NOMO-1 treated with DMSO at 0.1 percent for 48 hours (cell line): ENCODE data around the gene COL6A1.
"Not testable (repeated sequence)": the region's sequence is repeated elsewhere in the genome, so short reads cannot be mapped to it uniquely, and the experiment has no call there.

Experiments used
- DNase-seq: peaks from one replicate; lab custom pipeline; 2025; ENCODE audit not compliant: unreplicated experiment; lab: John Stamatoyannopoulos, UW

Gene COL6A1

DNA sequence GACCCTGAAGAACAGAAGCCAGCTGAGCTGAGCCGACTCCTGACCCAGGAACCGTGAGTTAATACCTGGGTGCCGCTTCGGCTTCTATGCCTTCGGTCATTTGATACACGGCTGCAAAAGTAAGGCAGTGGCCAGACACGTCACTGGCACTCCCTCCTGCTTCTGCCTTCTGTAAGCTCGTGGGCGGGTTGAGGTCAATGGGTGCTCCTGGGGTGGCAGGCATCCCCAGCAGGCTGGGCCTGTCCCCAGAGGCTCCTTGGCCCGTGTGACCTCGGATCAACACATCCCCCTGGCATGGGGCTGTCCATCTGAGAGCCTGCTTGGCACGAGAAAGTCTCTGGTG is 35.7 kb upstream of the COL6A1 start:
- no peak for DNase-seq

- DNase-seq: no peak
Observed at GRCh38 chr21:45947296-45947695, 34.3 kb upstream of the COL6A1 start.

GRCh38 chr21:45947716-45948255 is 33.8 kb upstream of the COL6A1 start:
- DNase-seq: no peak

- DNase-seq: no peak
Observed at GRCh38 chr21:45948576-45949141, 32.9 kb upstream of the COL6A1 start.

GRCh38 chr21:45949928-45950739 is 31.4 kb upstream of the COL6A1 start:
- no peak for DNase-seq

GRCh38 chr21:45950740-45951515 is 30.6 kb upstream of the COL6A1 start:
- DNase-seq: no peak

- no peak for DNase-seq
Observed at GRCh38 chr21:45951676-45952075, 29.9 kb upstream of the COL6A1 start.

GRCh38 chr21:45952527-45952926 is 29.0 kb upstream of the COL6A1 start:
- not testable (repeated sequence) for DNase-seq

DNA sequence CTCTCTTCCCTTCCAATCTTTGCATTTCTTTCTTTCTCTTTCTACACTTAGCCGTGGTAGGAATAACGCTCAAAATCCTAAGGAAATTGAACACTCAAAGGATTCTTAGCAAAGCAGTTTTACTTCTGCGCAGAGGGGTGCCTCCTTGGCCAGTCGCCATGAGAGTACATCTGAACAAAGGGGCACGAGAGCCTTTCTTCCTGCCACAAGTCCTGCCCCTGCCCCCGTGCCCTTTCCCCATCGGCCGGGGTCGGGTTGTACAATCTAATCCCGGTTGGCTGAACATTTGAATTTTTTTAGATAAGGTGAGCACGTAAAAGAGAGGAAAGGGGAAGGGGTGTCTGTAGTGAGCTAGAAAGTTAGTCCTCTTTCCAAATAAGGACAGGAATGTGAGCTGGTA is 28.6 kb upstream of the COL6A1 start:
- no peak for DNase-seq

DNA sequence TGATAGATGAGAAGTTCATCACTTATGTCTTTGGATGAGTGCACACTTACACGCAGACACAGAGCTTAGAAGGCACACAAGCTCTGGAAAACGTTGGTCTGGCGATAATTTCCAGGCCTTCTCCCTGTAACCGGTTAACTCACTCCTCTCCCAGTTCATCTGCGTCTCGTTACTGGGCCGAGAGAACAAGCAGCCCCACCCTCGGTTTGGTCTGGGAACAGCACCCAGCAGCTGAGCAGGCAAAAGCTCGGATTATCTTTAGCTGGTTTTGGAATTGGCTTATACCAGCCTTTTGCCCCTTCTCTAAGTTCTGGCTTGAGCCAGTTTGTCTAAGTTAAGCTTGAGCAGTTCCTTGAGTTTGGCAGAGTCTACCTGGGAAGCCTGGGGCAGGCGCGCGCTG is 27.3 kb upstream of the COL6A1 start:
- no peak for DNase-seq

- no peak for DNase-seq
Observed at GRCh38 chr21:45954921-45955320, 26.6 kb upstream of the COL6A1 start.

GRCh38 chr21:45957551-45957950 is 24.0 kb upstream of the COL6A1 start:
- DNase-seq: no peak

- no peak for DNase-seq
Observed at GRCh38 chr21:45957981-45958600, 23.5 kb upstream of the COL6A1 start.

- no peak for DNase-seq
Observed at GRCh38 chr21:45959182-45959581, 22.4 kb upstream of the COL6A1 start.

DNA sequence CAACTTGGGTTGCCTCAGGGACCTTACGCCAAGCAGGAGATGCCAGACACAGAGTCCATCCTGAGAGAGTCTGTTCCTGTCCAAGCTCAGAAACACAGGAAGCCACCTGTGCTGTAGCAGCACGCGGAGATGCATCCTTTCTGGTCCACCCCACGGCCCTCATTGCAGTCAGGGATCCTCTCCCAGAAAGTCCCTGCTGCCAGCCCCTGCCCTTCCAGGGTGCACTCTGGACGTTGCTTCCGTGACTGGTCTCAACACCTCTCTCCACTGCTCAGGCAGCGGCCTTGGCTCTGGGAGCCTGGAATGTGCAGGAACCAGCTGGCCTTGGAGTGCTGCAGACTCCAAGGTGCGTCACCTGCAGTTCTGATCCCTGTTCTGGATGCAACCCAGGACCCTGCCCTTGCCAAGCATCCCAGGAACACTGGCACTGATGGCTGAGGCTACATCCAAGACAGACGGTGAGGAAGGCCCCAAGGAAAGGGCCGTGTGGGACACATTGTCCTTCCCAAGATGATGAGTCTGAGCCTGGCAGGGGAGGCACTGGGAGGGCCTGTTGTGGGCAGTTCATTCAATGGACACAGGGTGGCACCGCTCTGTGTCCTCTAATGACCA is 21.7 kb upstream of the COL6A1 start:
- DNase-seq: no peak

GRCh38 chr21:45961408-45961807 is 20.2 kb upstream of the COL6A1 start:
- not testable (repeated sequence) for DNase-seq

DNA sequence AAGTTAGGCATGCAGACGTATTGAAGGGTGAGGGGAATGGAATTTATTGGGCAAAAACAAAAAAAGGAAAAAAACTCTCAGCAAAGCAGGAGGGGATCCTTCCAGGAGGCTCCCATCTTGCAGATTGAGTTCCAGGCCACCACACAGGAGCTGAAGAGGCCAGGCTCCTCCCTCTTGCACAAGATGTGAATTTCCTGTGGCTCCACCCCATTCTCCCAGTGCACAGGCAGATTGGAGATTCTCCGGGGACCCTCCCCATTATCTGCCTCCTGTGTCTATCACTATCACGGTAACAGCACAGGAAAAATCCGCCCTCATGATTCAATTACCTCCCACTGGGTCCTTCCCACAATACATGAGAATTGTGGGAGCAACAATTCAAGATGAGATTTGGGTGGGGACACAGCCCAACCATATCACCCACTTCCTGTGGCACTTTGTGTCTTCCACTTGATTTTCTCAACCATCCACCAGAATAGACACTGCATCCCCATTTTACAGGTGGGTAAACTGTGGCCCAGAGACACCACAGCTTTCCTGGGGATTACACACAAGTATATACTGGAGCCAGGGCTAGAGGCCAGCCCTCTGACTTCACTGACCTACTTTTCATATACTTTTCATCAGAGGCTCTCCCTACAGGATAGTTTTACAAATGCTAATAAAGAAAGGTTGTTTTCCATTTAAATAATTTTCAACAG is 18.9 kb upstream of the COL6A1 start:
- DNase-seq: no peak

DNA sequence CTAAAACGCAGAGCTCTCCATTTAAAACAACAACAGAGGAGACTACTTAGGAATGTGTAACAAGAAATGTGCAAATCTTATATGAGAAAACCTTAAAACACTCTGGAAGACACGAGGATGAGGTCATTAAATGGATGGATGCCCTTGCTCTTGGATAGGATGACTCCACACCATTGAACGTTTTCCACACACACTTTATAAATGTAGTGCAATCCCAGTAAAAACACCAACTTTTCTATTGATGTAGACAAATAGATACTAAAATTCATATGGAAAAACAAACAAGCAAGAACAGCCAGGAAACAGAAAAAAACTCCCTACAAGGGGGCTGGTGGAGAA is 18.4 kb upstream of the COL6A1 start:
- no peak for DNase-seq

DNA sequence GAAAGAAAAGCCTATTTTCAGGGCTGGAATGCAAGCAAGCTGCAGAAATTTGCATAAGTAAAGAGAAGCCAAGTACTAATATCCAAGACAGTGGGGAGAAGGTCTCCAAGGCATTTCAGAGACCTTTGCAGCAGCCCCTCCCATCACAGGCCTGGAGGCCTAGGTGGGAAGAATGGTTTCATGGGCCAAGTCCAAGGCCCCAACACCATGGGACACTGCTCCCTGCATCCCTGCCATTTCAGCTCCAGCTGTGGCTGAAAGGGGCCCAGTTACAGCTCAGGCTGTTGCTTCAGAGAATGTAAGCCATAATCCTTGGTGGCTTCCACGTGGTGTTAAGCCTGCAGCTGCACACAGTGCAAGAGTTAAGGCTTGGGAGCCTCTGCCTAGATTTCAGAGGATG is 16.9 kb upstream of the COL6A1 start:
- DNase-seq: no peak

DNA sequence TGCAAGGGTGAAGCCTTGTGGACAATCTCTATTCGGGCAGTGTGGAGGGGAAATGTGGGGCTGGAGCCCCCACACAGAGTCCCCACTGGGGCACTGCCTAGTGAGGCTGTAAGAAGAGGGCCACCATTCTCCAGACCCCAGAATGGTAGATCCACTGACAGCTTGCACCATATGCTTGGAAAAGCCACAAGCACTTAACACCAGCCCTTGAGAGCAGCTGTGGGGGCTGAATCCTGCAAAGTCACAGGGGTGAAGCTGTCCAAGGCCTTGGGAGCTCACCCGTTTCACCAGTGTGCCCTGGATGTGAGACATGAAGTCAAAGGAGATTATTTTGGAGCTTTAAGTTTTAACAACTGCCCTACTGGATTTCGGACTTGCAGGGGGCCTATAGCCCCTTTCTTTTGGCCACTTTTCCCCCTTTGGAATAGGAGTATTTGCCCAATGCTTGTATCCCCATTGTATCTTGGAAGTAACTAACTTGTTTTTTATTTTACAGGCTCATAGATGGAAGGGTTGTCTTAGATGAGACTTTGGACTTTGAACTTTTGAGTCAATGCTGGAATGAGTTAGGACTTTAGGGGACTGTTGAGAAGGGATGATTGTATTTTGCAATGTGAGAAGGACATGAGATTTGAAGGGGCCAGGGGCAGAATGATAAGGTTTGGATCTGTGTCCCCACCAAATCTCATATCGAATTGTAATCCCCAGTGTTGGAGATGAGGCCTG is 16.3 kb upstream of the COL6A1 start:
- no peak for DNase-seq
